K562 (cell line): ENCODE results near the gene LUZP1. TPM values are rescaled to one million over a fixed set of nuclear protein-coding genes. Genes with fewer than 3 reads are reported as not detected.

Experiments used
- CHD1 ChIP-seq: fragments of 200-600 bp; sonication (generic); IDR thresholded peaks from one replicate; pipeline ENCODE4 v1.6.1; 2012; ENCODE audit warnings: mild to moderate bottlenecking, moderate library complexity, low read length, inconsistent platforms
- EP300 ChIP-seq: IDR thresholded peaks from 2 replicates; pipeline ENCODE4 v1.6.1; 2012; ENCODE audit warnings: low read length, improper control_type of control experiment
- ETV5 ChIP-seq: sonication (generic); formaldehyde crosslinking; IDR thresholded peaks from 2 replicates; pipeline ENCODE4 v1.4.0; 2020; ENCODE audit warnings: low read depth, mild to moderate bottlenecking, missing genetic modification reagents
- GABPA ChIP-seq: fragments of 200-800 bp; sonication (Bioruptor generic); conservative IDR thresholded peaks from 2 replicates; pipeline ENCODE4 v1.6.1; 2016; ENCODE audit warnings: low read depth, missing genetic modification characterization, missing compliant biosample characterization
- KAT7 ChIP-seq: sonication (generic); formaldehyde crosslinking; IDR thresholded peaks from 2 replicates; pipeline ENCODE4 v1.8.0; 2022; ENCODE audit warnings: missing genetic modification reagents, mild to moderate bottlenecking, borderline replicate concordance
- MTA2 ChIP-seq: fragments of 450-650 bp; IDR thresholded peaks from 2 replicates; pipeline ENCODE4 v1.6.1; 2016; ENCODE audit warnings: low read depth
- NCOA2 ChIP-seq, 2 experiments: fragments of 450-650 bp; IDR thresholded peaks; 2 replicates each; pipeline ENCODE4 v1.6.1; 2018; ENCODE audit warnings: mild to moderate bottlenecking in 2 of 2, moderate library complexity in 1 of 2; ENCODE audit not compliant: partially characterized antibody in 2 of 2
- RFX1 ChIP-seq: fragments of 450-650 bp; IDR thresholded peaks from 2 replicates; pipeline ENCODE4 v1.6.1; 2016; ENCODE audit warnings: mild to moderate bottlenecking, moderate library complexity
- RNF2 ChIP-seq: sonication (generic); IDR thresholded peaks from 2 replicates; pipeline ENCODE4 v1.6.1; 2016
- SMARCE1 ChIP-seq: fragments of 450-650 bp; IDR thresholded peaks from 2 replicates; pipeline ENCODE4 v1.7.1; 2016; ENCODE audit warnings: mild to moderate bottlenecking
- SRF ChIP-seq, 2 experiments: fragments of 250-450, 450-650 bp in 1 of 2; sonication (Bioruptor Pico) in 1 of 2; sonication (generic) in 1 of 2; formaldehyde crosslinking; IDR thresholded peaks; 2 replicates each; pipeline versions ENCODE4 v1.5.0 to v1.5.1; 2020 to 2022; ENCODE audit warnings: mild to moderate bottlenecking in 1 of 2, missing genetic modification reagents in 1 of 2
- ZNF24 ChIP-seq: fragments of 450-650 bp; IDR thresholded peaks from 2 replicates; pipeline ENCODE4 v1.6.1; 2016
- ZNF445 ChIP-seq: fragments of 250-450 bp; sonication (Bioruptor Pico); IDR thresholded peaks from 2 replicates; pipeline ENCODE4 v1.4.0; 2020; ENCODE audit warnings: low read depth, mild to moderate bottlenecking, moderate library complexity
- ZNF668 ChIP-seq: fragments of 250-450 bp; sonication (Bioruptor Pico); IDR thresholded peaks from 2 replicates; pipeline ENCODE4 v1.8.0; 2022; ENCODE audit warnings: mild to moderate bottlenecking, inconsistent platforms
- polyA plus RNA-seq, 8 experiments: library from polyadenylated mRNA; depleted of rRNA in 4 of 8; stranded (reverse) in 5 of 8; unstranded in 3 of 8; fragments of >200 nt; fragmentation: Nextera tagmentation in 2 of 8; fragmentation: Illumina TruSeq in 1 of 8; extraction: Ambion mirVana in 2 of 8; extraction: Trizol in 1 of 8; gene quantifications; 2 replicates each; pipeline versions ENCODE4 v1.2.1 to v1.2.3, GENCODE V29; 2011 to 2014; ENCODE audit warnings: inconsistent platforms in 1 of 8, missing spikeins in 1 of 8
- total RNA-seq, 7 experiments: library from RNA; depleted of rRNA in 6 of 7; stranded (reverse); fragments of >200 nt in 6 of 7; fragmentation: Illumina TruSeq in 2 of 7; extraction: Trizol in 2 of 7; gene quantifications; 2 replicates each; pipeline versions ENCODE4 v1.2.1 to v1.2.3, GENCODE V29; 2011 to 2021; ENCODE audit warnings: low replicate concordance in 1 of 7
- TF ChIP-seq, protein P1 (sequence below): fragments of 450-650 bp; IDR thresholded peaks from 2 replicates; pipeline ENCODE4 v1.6.1; 2016; ENCODE audit warnings: low read depth
- TF ChIP-seq, protein P2 (sequence below), 3 experiments: fragments of 200-800 bp in 1 of 3; sonication (Bioruptor generic) in 1 of 3; sonication (generic) in 1 of 3; formaldehyde crosslinking in 1 of 3; IDR thresholded peaks; 2 replicates each; pipeline versions ENCODE4 v1.6.1 to v1.8.0; 2016 to 2022; ENCODE audit warnings: mild to moderate bottlenecking in 2 of 3, missing compliant biosample characterization in 2 of 3, missing genetic modification characterization in 2 of 3, missing genetic modification reagents in 1 of 3
- TF ChIP-seq, protein P3 (sequence below): fragments of 200-800 bp; sonication (Bioruptor generic); IDR thresholded peaks from 2 replicates; pipeline ENCODE4 v1.6.1; 2017; ENCODE audit warnings: missing genetic modification characterization, missing compliant biosample characterization

LUZP1 gene
- total and polyA plus RNA-seq, 9 of the 15 experiments (the other 6 are each of a cell fraction or from before 2014, with no cell fraction given): 6.5 to 19.1 (median 12.4) TPM

DNA sequence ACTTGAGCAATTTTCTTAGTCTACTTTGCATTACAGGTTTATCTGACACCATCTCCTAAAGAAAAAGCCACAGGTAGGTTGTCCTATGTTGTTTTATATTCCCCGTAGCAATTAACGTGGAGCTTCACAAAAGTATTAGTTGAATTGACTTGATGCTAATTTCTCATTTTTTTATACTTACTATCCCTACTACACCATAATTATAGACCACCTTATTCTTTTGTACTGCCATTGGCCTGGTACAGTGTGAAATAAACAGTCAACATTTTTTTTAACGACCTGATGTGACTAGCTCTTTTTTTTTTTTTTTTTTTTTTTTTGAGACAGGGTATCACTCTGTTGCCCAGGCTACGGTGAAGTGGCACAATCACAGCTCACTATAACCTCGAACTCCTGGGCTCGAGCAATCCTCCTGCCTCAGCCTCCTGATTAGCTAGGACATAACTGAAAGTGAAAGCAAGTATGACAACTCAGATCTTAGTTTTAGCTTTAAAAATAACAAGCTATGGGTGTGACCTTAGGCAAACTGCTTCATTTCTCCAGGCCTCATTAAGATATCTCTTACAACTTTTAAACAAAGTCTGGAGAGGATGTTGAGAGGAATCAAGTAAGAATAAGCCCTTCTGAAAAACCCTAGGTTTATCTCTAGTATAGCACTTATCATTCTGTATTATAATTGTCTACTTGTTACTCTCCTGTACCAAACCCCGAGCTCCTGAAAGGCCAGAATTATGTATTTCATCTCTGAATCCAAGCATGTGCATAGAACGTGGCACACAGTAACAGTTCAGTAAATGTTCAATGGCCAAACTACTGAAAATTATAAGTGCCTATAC, 49.5 kb downstream of the LUZP1 start (continued):
- TF ChIP-seq, protein P1, sequence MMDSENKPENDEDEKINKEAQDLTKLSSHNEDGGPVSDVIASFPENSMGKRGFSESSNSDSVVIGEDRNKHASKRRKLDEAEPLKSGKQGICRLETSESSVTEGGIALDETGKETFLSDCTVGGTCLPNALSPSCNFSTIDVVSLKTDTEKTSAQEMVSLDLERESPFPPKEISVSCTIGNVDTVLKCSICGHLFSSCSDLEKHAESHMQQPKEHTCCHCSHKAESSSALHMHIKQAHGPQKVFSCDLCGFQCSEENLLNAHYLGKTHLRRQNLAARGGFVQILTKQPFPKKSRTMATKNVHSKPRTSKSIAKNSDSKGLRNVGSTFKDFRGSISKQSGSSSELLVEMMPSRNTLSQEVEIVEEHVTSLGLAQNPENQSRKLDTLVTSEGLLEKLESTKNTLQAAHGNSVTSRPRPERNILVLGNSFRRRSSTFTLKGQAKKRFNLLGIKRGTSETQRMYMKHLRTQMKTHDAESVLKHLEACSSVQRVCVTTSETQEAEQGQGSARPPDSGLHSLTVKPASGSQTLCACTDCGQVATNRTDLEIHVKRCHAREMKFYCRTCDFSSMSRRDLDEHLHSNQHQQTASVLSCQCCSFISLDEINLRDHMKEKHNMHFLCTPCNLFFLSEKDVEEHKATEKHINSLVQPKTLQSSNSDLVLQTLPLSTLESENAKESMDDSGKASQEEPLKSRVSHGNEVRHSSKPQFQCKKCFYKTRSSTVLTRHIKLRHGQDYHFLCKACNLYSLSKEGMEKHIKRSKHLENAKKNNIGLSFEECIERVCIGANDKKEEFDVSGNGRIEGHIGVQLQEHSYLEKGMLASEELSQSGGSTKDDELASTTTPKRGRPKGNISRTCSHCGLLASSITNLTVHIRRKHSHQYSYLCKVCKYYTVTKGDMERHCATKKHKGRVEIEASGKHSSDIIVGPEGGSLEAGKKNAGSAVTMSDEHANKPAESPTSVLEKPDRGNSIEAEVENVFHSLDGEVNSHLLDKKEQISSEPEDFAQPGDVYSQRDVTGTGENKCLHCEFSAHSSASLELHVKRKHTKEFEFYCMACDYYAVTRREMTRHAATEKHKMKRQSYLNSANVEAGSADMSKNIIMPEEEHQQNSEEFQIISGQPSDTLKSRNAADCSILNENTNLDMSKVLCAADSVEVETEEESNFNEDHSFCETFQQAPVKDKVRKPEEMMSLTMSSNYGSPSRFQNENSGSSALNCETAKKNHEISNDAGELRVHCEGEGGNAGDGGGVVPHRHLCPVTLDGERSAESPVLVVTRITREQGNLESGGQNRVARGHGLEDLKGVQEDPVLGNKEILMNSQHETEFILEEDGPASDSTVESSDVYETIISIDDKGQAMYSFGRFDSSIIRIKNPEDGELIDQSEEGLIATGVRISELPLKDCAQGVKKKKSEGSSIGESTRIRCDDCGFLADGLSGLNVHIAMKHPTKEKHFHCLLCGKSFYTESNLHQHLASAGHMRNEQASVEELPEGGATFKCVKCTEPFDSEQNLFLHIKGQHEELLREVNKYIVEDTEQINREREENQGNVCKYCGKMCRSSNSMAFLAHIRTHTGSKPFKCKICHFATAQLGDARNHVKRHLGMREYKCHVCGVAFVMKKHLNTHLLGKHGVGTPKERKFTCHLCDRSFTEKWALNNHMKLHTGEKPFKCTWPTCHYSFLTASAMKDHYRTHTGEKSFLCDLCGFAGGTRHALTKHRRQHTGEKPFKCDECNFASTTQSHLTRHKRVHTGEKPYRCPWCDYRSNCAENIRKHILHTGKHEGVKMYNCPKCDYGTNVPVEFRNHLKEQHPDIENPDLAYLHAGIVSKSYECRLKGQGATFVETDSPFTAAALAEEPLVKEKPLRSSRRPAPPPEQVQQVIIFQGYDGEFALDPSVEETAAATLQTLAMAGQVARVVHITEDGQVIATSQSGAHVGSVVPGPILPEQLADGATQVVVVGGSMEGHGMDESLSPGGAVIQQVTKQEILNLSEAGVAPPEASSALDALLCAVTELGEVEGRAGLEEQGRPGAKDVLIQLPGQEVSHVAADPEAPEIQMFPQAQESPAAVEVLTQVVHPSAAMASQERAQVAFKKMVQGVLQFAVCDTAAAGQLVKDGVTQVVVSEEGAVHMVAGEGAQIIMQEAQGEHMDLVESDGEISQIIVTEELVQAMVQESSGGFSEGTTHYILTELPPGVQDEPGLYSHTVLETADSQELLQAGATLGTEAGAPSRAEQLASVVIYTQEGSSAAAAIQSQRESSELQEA: no peak
- TF ChIP-seq KAT7 (CRISPR knock-in tag): peak; percentile 72; the same call in 1 of the 2 replicates
- TF ChIP-seq MTA2: no peak
- TF ChIP-seq RFX1: peak; percentile 66
- TF ChIP-seq ZNF668 (CRISPR knock-in tag): no peak
- TF ChIP-seq CHD1: no peak
- TF ChIP-seq ETV5 (CRISPR knock-in tag): no peak
- TF ChIP-seq, protein P2, sequence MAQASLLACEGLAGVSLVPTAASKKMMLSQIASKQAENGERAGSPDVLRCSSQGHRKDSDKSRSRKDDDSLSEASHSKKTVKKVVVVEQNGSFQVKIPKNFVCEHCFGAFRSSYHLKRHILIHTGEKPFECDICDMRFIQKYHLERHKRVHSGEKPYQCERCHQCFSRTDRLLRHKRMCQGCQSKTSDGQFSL (CRISPR knock-in tag; IDR thresholded peaks at IDR 0.05): no peak
- TF ChIP-seq, protein P2 (tag; IDR thresholded peaks at IDR 0.05): 0 out of 4 replicates have a peak, but pooled peaks of 1 of the 2 experiments have one; percentile 14
- TF ChIP-seq SMARCE1: 0 out of 2 replicates have a peak, but pooled peaks have one; percentile 33
- no peak for TF ChIP-seq EP300
- TF ChIP-seq RNF2: no peak
- no peak for TF ChIP-seq NCOA2 (IDR thresholded peaks at IDR 0.05; ENCODE audit: partially characterized antibody in 2 of 2)
- TF ChIP-seq SRF (CRISPR knock-in tag; IDR thresholded peaks at IDR 0.05): no peak
- no peak for TF ChIP-seq ZNF24
- no peak for TF ChIP-seq ZNF445 (CRISPR knock-in tag)
- TF ChIP-seq, protein P3, sequence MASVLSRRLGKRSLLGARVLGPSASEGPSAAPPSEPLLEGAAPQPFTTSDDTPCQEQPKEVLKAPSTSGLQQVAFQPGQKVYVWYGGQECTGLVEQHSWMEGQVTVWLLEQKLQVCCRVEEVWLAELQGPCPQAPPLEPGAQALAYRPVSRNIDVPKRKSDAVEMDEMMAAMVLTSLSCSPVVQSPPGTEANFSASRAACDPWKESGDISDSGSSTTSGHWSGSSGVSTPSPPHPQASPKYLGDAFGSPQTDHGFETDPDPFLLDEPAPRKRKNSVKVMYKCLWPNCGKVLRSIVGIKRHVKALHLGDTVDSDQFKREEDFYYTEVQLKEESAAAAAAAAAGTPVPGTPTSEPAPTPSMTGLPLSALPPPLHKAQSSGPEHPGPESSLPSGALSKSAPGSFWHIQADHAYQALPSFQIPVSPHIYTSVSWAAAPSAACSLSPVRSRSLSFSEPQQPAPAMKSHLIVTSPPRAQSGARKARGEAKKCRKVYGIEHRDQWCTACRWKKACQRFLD (CRISPR knock-in tag): peak; percentile 83
- 0 out of 2 replicates have a peak, but pooled peaks have one; percentile 16 for TF ChIP-seq GABPA (tag)
